B cell (primary cell): ENCODE results near the gene ABCC1. TPM values are rescaled to one million over a fixed set of nuclear protein-coding genes. Genes with fewer than 3 reads are reported as not detected.

Experiments
- ATAC-seq: fragments of 200-7000 bp; cut with Tn5 transposase; one replicate; pipeline ENCODE4 v1.10.0; 2021; ENCODE audit warnings: low read depth, mild to moderate bottlenecking, moderate number of reproducible peaks, moderate library complexity
- CTCF ChIA-PET: fragments of 350-600 bp; sonication (Branson Sonifier 250); formaldehyde crosslinking; loops from one replicate; lab custom pipeline; 2021; ENCODE audit warnings: antibody characterized with exemption, inconsistent platforms; lab: Charles Lee
- POLR2A ChIA-PET: fragments of 350-600 bp; sonication (Branson Sonifier 250); formaldehyde crosslinking; loops from one replicate; lab custom pipeline; 2021; ENCODE audit warnings: antibody characterized with exemption; lab: Charles Lee
- DNase-seq: peaks from one replicate; pipeline ENCODE4 v3.0.0; 2013
- H2AFZ ChIP-seq: 2 replicates; pipeline ENCODE4 v1.6.1; 2012; ENCODE audit warnings: mild to moderate bottlenecking, low read depth, low read length; ENCODE audit not compliant: insufficient read depth, poor library complexity, severe bottlenecking
- H3K27ac ChIP-seq, 2 donors: 1 replicate in 1 of 2; 2 replicates in 1 of 2; pipeline ENCODE4 v1.5.1; 2012 to 2013; ENCODE audit warnings: low read length in 2 of 2, mild to moderate bottlenecking in 2 of 2, moderate library complexity in 1 of 2
- H3K27me3 ChIP-seq, 4 experiments: fragments of 200-600 bp in 1 of 4; sonication (generic) in 1 of 4; replicated peaks in 1 of 4; 1 replicate in 2 of 4; 2 replicates in 2 of 4; pipeline versions ENCODE4 v1.6.1 to v1.7.0; 2013 to 2016; ENCODE audit warnings: low read length in 3 of 4, mild to moderate bottlenecking in 2 of 4, mixed read lengths in 1 of 4, moderate library complexity in 1 of 4; ENCODE audit not compliant: insufficient read depth in 4 of 4, control insufficient read depth in 3 of 4; ENCODE audit errors: control extremely low read depth in 1 of 4
- H3K36me3 ChIP-seq, 2 experiments: replicated peaks in 1 of 2; 1 replicate in 1 of 2; 2 replicates in 1 of 2; pipeline versions ENCODE4 v1.6.1 to v1.7.1; 2013; ENCODE audit warnings: low read length in 1 of 2; ENCODE audit not compliant: insufficient read depth in 2 of 2, control insufficient read depth in 1 of 2; ENCODE audit errors: control extremely low read depth in 1 of 2, extremely low read depth in 1 of 2
- H3K4me1 ChIP-seq, 2 donors: fragments of 200-600 bp in 1 of 2; sonication (generic) in 1 of 2; 1 replicate in 1 of 2; 2 replicates in 1 of 2; pipeline versions ENCODE4 v1.5.1 to v1.6.1; 2013 to 2017; ENCODE audit warnings: low read length in 2 of 2; ENCODE audit not compliant: control insufficient read depth in 2 of 2, insufficient read depth in 2 of 2
- H3K4me2 ChIP-seq: replicated peaks from 2 replicates; pipeline ENCODE3; 2012; ENCODE audit warnings: mild to moderate bottlenecking, low read depth, low read length; ENCODE audit not compliant: poor library complexity, severe bottlenecking
- H3K4me3 ChIP-seq, 5 experiments: fragments of 200-600 bp in 1 of 5; sonication (generic) in 1 of 5; 1 replicate in 3 of 5; 2 replicates in 2 of 5; pipeline versions ENCODE4 v1.5.1 to v1.7.0; 2011 to 2016; ENCODE audit warnings: low read length in 4 of 5, mild to moderate bottlenecking in 4 of 5, low read depth in 2 of 5, control low read depth in 1 of 5, moderate library complexity in 1 of 5; ENCODE audit not compliant: insufficient read depth in 1 of 5; ENCODE audit errors: control extremely low read depth in 1 of 5, extremely low read depth in 1 of 5
- H3K79me2 ChIP-seq: fragments of 200-600 bp; sonication (generic); one replicate; pipeline ENCODE4 v1.6.0; 2016; ENCODE audit warnings: low read length; ENCODE audit not compliant: control insufficient read depth, insufficient read depth
- H3K9ac ChIP-seq: fragments of 200-600 bp; sonication (generic); 2 replicates; pipeline ENCODE4 v1.6.1; 2017; ENCODE audit warnings: mild to moderate bottlenecking, low read length, moderate library complexity
- H3K9me3 ChIP-seq, 3 donors: one replicate each; pipeline versions ENCODE4 v1.6.1 to v1.7.1; 2013; ENCODE audit warnings: low read length in 2 of 3; ENCODE audit not compliant: control insufficient read depth in 2 of 3, insufficient read depth in 1 of 3; ENCODE audit errors: control extremely low read depth in 1 of 3
- H4K20me1 ChIP-seq: 2 replicates; pipeline ENCODE4 v1.6.0; 2012; ENCODE audit warnings: mild to moderate bottlenecking, low read length; ENCODE audit not compliant: insufficient read depth, control insufficient read depth, poor library complexity, severe bottlenecking
- H3K27ac Mint-ChIP-seq: one replicate; pipeline ENCODE4 v1.8.0; 2021; ENCODE audit warnings: mixed read lengths
- H3K27me3 Mint-ChIP-seq: one replicate; pipeline ENCODE4 v1.8.0; 2021; ENCODE audit warnings: mixed read lengths
- H3K4me1 Mint-ChIP-seq: one replicate; pipeline ENCODE4 v1.8.0; 2021; ENCODE audit warnings: mixed read lengths
- H3K4me3 Mint-ChIP-seq: one replicate; pipeline ENCODE4 v1.8.0; 2021; ENCODE audit warnings: mixed read lengths
- H3K9me3 Mint-ChIP-seq: one replicate; pipeline ENCODE4 v1.8.0; 2022; ENCODE audit warnings: mixed read lengths; ENCODE audit not compliant: insufficient read depth
- CTCF ChIP-seq: fragments of 200-600 bp; IDR thresholded peaks from one replicate; pipeline ENCODE4 v1.8.0; 2022; ENCODE audit warnings: antibody characterized with exemption, mild to moderate bottlenecking
- EZH2 ChIP-seq: IDR thresholded peaks from 2 replicates; pipeline ENCODE4 v1.6.1; 2012; ENCODE audit warnings: borderline replicate concordance, low read depth, mild to moderate bottlenecking, moderate library complexity, low read length; ENCODE audit not compliant: insufficient read depth, poor library complexity, severe bottlenecking
- WGBS: methylation state at CpG from one replicate; pipeline ENCODE4 v1.1.5; 2013; ENCODE audit warnings: missing lambda C conversion rate; ENCODE audit not compliant: insufficient coverage; 5-methylcytosine and 5-hydroxymethylcytosine counted together
- intact Hi-C: fragments of 100-400 bp; cut with micrococcal nuclease; formaldehyde crosslinking; loops from one replicate; pipeline ENCODE4 v1.10.0; 2022
- polyA plus RNA-seq: library from polyadenylated mRNA; depleted of rRNA; stranded (reverse); fragments of >200 nt; gene quantifications from 2 replicates; pipeline ENCODE4 v1.2.3, GENCODE V29; 2012
- total RNA-seq, 2 donors: library from RNA; stranded (reverse); fragments of 120-200 nt in 1 of 2; gene quantifications; 1 replicate in 1 of 2; 2 replicates in 1 of 2; pipeline versions ENCODE4 v1.2.3 to v1.2.4, GENCODE V29; 2013 to 2022

The ABCC1 gene
- total and polyA plus RNA-seq, 2 donors (not counting 1 experiment from before 2014, with no cell fraction given), result 21.8 to 73.0 TPM

GRCh38 chr16:16108759-16109158 lies 159.3 kb downstream of the ABCC1 start:
- Histone ChIP-seq H3K4me1 (peaks cover 0 to 9% of the 10 kb centered on the region in 2 donors), H3K4me2 (no peak overlapping the region), H3K9me3 (no peaks in the 10 kb centered on the region), H2AFZ (no peak overlapping the region), H3K79me2 (no peaks in the 10 kb centered on the region), H3K4me3 (no peak overlapping the region), H3K27ac (no peak overlapping the region), H3K27me3 (no peaks in the 10 kb centered on the region), H3K36me3 (peaks cover 15 to 51% of the 10 kb centered on the region in 2 experiments), H4K20me1 (no peaks in the 10 kb centered on the region), H3K9ac (no peak overlapping the region)
- 81% methylated on average over 4 of the region's 6 CpGs for WGBS
- no peaks in the 10 kb centered on the region for H3K27me3 Mint-ChIP-seq
- no peak for DNase-seq
- H3K4me3 Mint-ChIP-seq, result no peak overlapping the region
- H3K27ac Mint-ChIP-seq, result no peak overlapping the region
- ChIA-PET POLR2A (interaction anchor here (0.7 kb wide), 1 partner anchor 67 kb away, joined by 3 read pairs; no protein-coding TSS in a partner anchor), CTCF (interaction anchor here (0.7 kb wide), 1 partner anchor 9 kb away, joined by 4 read pairs; no protein-coding TSS in a partner anchor)
- TF ChIP-seq CTCF (no peak), EZH2 (no peak)
- ATAC-seq, result no peak
- H3K4me1 Mint-ChIP-seq, result peaks cover 11% of the 10 kb centered on the region
- no peaks in the 10 kb centered on the region for H3K9me3 Mint-ChIP-seq
- intact Hi-C loops, result no loop called here

- Histone ChIP-seq H3K9ac (no peak overlapping the region), H3K27ac (no peak overlapping the region), H3K27me3 (no peaks in the 10 kb centered on the region), H3K4me1 (peaks cover 0 to 9% of the 10 kb centered on the region in 2 donors), H3K79me2 (no peaks in the 10 kb centered on the region), H3K4me3 (no peak overlapping the region), H2AFZ (no peak overlapping the region), H3K36me3 (peaks cover 16 to 51% of the 10 kb centered on the region in 2 experiments), H4K20me1 (no peaks in the 10 kb centered on the region), H3K9me3 (no peaks in the 10 kb centered on the region), H3K4me2 (no peak overlapping the region)
- WGBS, result 95% methylated on average over 6 of the region's 8 CpGs
- H3K4me1 Mint-ChIP-seq, result peaks cover 9% of the 10 kb centered on the region
- no peaks in the 10 kb centered on the region for H3K27me3 Mint-ChIP-seq
- no peak for DNase-seq
- ATAC-seq, result no peak
- no peaks in the 10 kb centered on the region for H3K9me3 Mint-ChIP-seq
- intact Hi-C loops, result no loop called here
- no peak for TF ChIP-seq EZH2
- ChIA-PET POLR2A (no interaction called here), CTCF (no interaction called here)
- no peak overlapping the region for H3K4me3 Mint-ChIP-seq
- H3K27ac Mint-ChIP-seq, result peak overlapping the region; percentile 15
These were observed 160.2 kb downstream of the ABCC1 start for GRCh38 chr16:16109453-16110110.
